Tibial artery (tissue), 4 donors: ENCODE measurements around the gene INIP.
"Not testable (repeated sequence)": the region's sequence is repeated elsewhere in the genome, so short reads cannot be mapped to it uniquely, and the experiment has no call there.

Experiments
- DNase-seq, 2 donors: peaks; one replicate each; pipeline ENCODE4 v3.0.0-alpha.2; 2019
- H3K27ac ChIP-seq, 2 donors: fragments of 200-600 bp; sonication (generic) in 1 of 2; 1 replicate in 1 of 2; 2 replicates in 1 of 2; pipeline ENCODE4 v1.5.1; 2018 to 2019; ENCODE audit warnings: mild to moderate bottlenecking in 1 of 2
- H3K27me3 ChIP-seq, 2 donors: fragments of 200-600 bp; sonication (generic) in 1 of 2; one replicate each; pipeline versions ENCODE4 v1.5.1 to v1.6.0; 2016 to 2019
- H3K36me3 ChIP-seq, 3 donors: fragments of 200-600 bp; sonication (generic) in 2 of 3; one replicate each; pipeline ENCODE4 v1.5.1; 2016 to 2019; ENCODE audit warnings: mild to moderate bottlenecking in 2 of 3
- H3K4me1 ChIP-seq, 4 donors: fragments of 200-600 bp; sonication (generic) in 2 of 4; 1 replicate in 3 of 4; 2 replicates in 1 of 4; pipeline ENCODE4 v1.5.1; 2016 to 2019
- H3K4me3 ChIP-seq, 2 donors: fragments of 200-600 bp; sonication (generic) in 1 of 2; 1 replicate in 1 of 2; 2 replicates in 1 of 2; pipeline ENCODE4 v1.5.1; 2018 to 2019; ENCODE audit warnings: mild to moderate bottlenecking in 2 of 2
- H3K9me3 ChIP-seq, 3 donors: fragments of 200-600 bp; sonication (generic) in 1 of 3; one replicate each; pipeline ENCODE4 v1.5.1; 2016 to 2019
- intact Hi-C: fragments of 100-400 bp; cut with DNase I; formaldehyde crosslinking; loops from one replicate; pipeline ENCODE4 v1.15.0; 2023; ENCODE audit warnings: low total_unique reads
- TF ChIP-seq, protein P1 (sequence below), 2 experiments: fragments of 200-600 bp in 1 of 2; fragments of 450-650 bp in 1 of 2; IDR thresholded peaks; one replicate each; pipeline ENCODE4 v1.5.1; 2017 to 2019; ENCODE audit warnings: antibody characterized with exemption in 2 of 2, mild to moderate bottlenecking in 1 of 2, moderate library complexity in 1 of 2

The INIP gene

DNA sequence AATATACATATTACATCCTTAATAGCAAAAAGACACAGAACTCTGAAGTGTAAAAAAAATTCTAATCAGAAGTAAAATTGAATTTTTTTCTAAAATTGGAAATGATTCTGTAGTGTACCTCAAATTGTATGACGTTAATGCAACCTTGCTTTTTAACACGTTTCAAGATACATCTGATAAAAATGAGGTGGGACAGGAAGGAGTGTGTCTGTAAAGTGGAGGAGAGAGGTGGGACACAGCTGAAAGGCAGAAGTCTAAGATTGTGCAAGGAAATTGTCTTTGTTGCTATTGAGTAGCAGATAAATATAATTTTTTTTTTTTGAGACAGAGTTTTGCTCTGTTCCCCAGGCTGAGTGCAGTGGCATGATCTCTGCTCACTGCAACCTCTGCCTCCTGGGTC is 17.0 kb upstream of the INIP start:
- TF ChIP-seq, protein P1, sequence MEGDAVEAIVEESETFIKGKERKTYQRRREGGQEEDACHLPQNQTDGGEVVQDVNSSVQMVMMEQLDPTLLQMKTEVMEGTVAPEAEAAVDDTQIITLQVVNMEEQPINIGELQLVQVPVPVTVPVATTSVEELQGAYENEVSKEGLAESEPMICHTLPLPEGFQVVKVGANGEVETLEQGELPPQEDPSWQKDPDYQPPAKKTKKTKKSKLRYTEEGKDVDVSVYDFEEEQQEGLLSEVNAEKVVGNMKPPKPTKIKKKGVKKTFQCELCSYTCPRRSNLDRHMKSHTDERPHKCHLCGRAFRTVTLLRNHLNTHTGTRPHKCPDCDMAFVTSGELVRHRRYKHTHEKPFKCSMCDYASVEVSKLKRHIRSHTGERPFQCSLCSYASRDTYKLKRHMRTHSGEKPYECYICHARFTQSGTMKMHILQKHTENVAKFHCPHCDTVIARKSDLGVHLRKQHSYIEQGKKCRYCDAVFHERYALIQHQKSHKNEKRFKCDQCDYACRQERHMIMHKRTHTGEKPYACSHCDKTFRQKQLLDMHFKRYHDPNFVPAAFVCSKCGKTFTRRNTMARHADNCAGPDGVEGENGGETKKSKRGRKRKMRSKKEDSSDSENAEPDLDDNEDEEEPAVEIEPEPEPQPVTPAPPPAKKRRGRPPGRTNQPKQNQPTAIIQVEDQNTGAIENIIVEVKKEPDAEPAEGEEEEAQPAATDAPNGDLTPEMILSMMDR (IDR thresholded peaks at IDR 0.05) = no peak
- Histone ChIP-seq H3K36me3 (no peaks in the 10 kb centered on the region), H3K4me1 (no peaks in the 10 kb centered on the region), H3K27ac (no peak overlapping the region), H3K9me3 (no peaks in the 10 kb centered on the region), H3K27me3 (no peaks in the 10 kb centered on the region), H3K4me3 (no peak overlapping the region)
- DNase-seq = no peak
- intact Hi-C loops = no loop called here

DNA sequence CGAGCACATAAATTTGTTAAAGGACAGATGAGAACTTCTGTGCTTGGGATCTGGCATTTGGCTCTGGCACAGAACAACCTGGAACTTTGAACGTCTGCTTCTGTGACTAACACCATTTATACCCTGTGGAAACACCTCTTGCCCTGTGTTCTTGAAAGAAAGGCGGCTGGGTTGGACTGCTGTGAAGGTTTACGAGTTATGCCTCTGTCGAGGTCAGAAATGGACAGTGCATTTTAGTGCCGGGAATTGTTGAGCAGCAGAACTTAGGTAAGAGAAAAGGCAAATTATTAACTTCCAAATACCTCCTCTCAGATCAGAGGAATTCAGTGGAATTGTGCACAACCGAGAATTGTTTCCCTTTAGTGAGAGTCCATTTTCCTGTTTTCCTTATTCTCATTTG is 14.1 kb upstream of the INIP start:
- intact Hi-C loops = no loop called here

DNA sequence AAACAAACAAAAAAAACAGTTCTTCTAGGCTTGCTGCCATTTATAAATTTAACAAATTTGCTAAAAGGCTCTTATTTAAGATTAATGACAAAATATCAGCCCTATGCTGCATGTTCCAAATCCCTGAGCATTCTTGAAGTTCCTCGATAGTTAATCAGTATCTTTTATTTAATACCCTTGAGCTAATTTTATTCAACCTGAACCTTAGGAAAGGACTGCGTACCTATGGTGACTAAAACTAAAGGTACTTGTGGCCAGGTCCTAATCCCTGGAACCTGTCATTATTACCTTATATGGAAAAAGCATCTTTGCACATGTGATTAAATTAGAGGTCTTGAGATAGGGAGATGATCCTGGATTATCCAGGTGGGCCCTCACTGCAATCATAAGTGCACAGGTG is 10.5 kb upstream of the INIP start:
- no peak overlapping the region for H3K27ac ChIP-seq

More for the DNA sequence above, 14.1 kb upstream of the INIP start:
- no peaks in the 10 kb centered on the region for H3K9me3 ChIP-seq
- no peak overlapping the region for H3K4me3 ChIP-seq
- no peaks in the 10 kb centered on the region for H3K27me3 ChIP-seq
- no peak overlapping the region for H3K27ac ChIP-seq
- no peak for DNase-seq
- no peaks in the 10 kb centered on the region for H3K36me3 ChIP-seq
- no peaks in the 10 kb centered on the region for H3K4me1 ChIP-seq
- TF ChIP-seq, protein P1 (IDR thresholded peaks at IDR 0.05) = no peak

DNA sequence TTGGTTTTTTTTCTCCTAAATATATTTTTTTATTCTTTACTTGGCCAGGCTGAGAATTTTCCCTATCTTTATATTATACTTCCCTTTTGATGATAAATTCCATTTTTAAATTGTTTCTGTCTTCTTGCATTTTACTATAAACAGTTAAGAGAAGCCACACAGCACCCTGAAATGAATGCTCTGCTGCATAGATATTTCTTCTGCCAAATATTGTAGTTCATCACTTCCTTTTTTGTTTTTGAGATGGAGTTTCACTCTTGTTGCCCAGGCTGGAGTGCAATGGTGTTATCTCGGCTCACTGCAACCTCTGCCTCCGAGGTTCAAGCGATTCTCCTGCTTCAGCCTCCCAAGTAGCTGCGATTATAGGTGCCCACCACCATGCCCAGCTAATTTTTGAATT is 8.5 kb upstream of the INIP start:
- Histone ChIP-seq H3K4me3 (no peak overlapping the region), H3K27ac (no peak overlapping the region), H3K9me3 (no peaks in the 10 kb centered on the region), H3K4me1 (no peaks in the 10 kb centered on the region), H3K36me3 (no peaks in the 10 kb centered on the region), H3K27me3 (no peaks in the 10 kb centered on the region)
- DNase-seq = no peak
- TF ChIP-seq, protein P1 (IDR thresholded peaks at IDR 0.05) = no peak
- intact Hi-C loops = no loop called here

More for the DNA sequence above, 10.5 kb upstream of the INIP start:
- no peak for DNase-seq
- no peaks in the 10 kb centered on the region for H3K9me3 ChIP-seq
- H3K4me3 ChIP-seq = no peak overlapping the region
- no peaks in the 10 kb centered on the region for H3K36me3 ChIP-seq
- intact Hi-C loops = no loop called here
- TF ChIP-seq, protein P1 (IDR thresholded peaks at IDR 0.05) = no peak
- no peaks in the 10 kb centered on the region for H3K4me1 ChIP-seq
- H3K27me3 ChIP-seq = no peaks in the 10 kb centered on the region

DNA sequence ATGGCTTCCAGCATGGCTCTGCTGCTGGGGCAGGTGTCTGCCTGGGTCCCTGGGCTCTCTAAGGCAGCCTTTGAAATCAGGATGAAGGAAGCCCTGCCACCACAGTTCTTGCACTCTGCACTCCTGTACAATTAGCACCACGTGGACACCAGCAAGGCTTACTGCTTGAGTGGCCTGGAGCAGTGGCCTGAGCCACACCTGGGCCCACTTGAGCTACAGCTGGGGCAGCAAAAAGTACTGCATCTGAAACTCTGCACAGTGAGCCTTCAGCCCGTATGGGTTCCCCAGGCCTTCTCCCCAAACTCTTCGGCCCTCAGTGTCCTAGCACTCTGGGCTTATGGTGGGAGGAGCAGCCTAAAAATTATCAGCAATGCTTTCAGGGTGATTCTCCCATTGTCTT is 8.0 kb upstream of the INIP start:
- Histone ChIP-seq H3K36me3 (no peaks in the 10 kb centered on the region), H3K4me3 (no peak overlapping the region), H3K4me1 (no peaks in the 10 kb centered on the region), H3K27me3 (no peaks in the 10 kb centered on the region), H3K27ac (no peak overlapping the region), H3K9me3 (no peaks in the 10 kb centered on the region)
- TF ChIP-seq, protein P1 (IDR thresholded peaks at IDR 0.05) = no peak
- DNase-seq = no peak
- intact Hi-C loops = no loop called here

DNA sequence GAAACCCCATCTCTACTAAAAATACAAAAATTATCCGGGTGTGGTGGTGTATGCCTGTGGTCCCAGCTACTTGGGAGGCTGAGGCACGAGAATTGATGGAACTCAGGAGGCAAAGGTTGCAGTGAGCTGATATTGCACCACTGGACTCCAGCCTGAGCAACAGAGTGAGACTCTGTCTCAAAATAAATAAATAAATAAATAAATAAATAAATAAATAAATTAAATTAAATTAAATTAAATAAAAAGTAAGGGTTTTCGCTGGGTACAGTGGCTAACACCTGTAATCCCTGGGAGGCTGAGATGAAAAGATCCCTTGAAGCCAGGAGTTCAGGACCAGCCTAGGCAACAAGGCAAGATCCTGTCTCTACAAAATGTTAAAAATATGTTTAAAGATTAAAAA is 4.8 kb upstream of the INIP start:
- H3K4me1 ChIP-seq, intact Hi-C loops, H3K27me3 ChIP-seq, H3K9me3 ChIP-seq, H3K27ac ChIP-seq, H3K36me3 ChIP-seq, DNase-seq, H3K4me3 ChIP-seq: not testable (repeated sequence)
